ENCODE data around the gene SPDYA.

DNA sequence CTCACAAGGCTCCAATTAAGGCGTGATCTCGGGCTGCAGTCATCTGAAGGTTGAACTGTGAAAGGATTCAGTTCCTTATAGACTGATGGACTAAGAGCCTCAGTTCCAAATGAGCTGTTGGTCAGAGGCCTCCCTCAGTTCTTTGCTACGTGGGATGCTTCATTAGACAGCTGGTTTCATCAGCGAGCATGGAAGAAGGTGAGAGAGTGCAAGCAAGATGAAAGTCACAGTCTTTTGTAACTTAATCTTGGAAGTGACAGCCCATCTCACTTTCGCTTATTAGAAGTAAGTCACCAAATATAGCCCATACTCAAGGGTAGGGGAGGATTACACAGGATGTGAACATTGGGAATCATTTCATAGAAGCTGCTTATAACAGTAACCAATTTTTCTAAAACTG lies 32.2 kb upstream of the SPDYA start:
- no peak for TF ChIP-seq EZH2 (IDR thresholded peaks at IDR 0.05)
- TF ChIP-seq POLR2AphosphoS5 (IDR thresholded peaks at IDR 0.05; ENCODE audit: borderline replicate concordance, low read depth, low read length), result no peak
